Lower lobe of right lung (tissue), 2 donors: ENCODE results near the gene CELF2. TPM values are rescaled to one million over a fixed set of nuclear protein-coding genes. Genes with fewer than 3 reads are reported as not detected.

Experiments
- ATAC-seq, 2 donors: fragments of 200-7000 bp; cut with Tn5 transposase; one replicate each; pipeline ENCODE4 v1.9.1; 2020 to 2022; ENCODE audit warnings: mild to moderate bottlenecking in 2 of 2, moderate library complexity in 2 of 2
- DNase-seq: peaks from one replicate; pipeline ENCODE4 v3.0.0-alpha.2; 2020
- H3K27ac ChIP-seq: fragments of 200-600 bp; one replicate; pipeline ENCODE4 v1.8.0; 2022
- H3K27me3 ChIP-seq: fragments of 200-600 bp; one replicate; pipeline ENCODE4 v1.8.0; 2022; ENCODE audit warnings: low read depth
- H3K36me3 ChIP-seq: fragments of 200-600 bp; one replicate; pipeline ENCODE4 v1.8.0; 2022; ENCODE audit warnings: mild to moderate bottlenecking
- H3K4me1 ChIP-seq: fragments of 200-600 bp; one replicate; pipeline ENCODE4 v1.8.0; 2022
- H3K4me3 ChIP-seq: fragments of 200-600 bp; one replicate; pipeline ENCODE4 v1.8.0; 2022; ENCODE audit warnings: mild to moderate bottlenecking
- H3K9me3 ChIP-seq: fragments of 200-600 bp; one replicate; pipeline ENCODE4 v1.8.0; 2022
- CTCF ChIP-seq: fragments of 200-600 bp; IDR thresholded peaks from one replicate; pipeline ENCODE4 v1.8.0; 2022; ENCODE audit warnings: antibody characterized with exemption, mild to moderate bottlenecking
- intact Hi-C: fragments of 100-400 bp; cut with DNase I; formaldehyde crosslinking; loops from one replicate; pipeline ENCODE4 v1.11.0; 2022
- total RNA-seq: library from RNA; stranded (reverse); fragmentation: NEBNext Ultra II Directional; extraction: Animal tissue kit (Norgen Biotek cat#: 25700); gene quantifications from one replicate; pipeline ENCODE4 v1.2.1, GENCODE V29; 2021
- donor health status: DM: no; HTN: yes; CAD: no; lungs with severe emphysema.

Gene CELF2
- total RNA-seq, 1 donor from 2014 or later, result 106 TPM

GRCh38 chr10:11213137-11213536, 195.5 kb downstream of the CELF2 start:
- DNase-seq (no peak), ATAC-seq (no peak)
- Histone ChIP-seq H3K27me3 (no peaks in the 10 kb centered on the region), H3K36me3 (peaks cover 16% of the 10 kb centered on the region), H3K9me3 (no peaks in the 10 kb centered on the region), H3K4me3 (no peak overlapping the region), H3K4me1 (peaks cover 41% of the 10 kb centered on the region), H3K27ac (no peak overlapping the region)
- no peak for TF ChIP-seq CTCF
- intact Hi-C loops, result no loop called here

- ATAC-seq, result no peak
- DNase-seq, result no peak
- Histone ChIP-seq H3K36me3 (peaks cover 28% of the 10 kb centered on the region), H3K4me3 (no peak overlapping the region), H3K27me3 (no peaks in the 10 kb centered on the region), H3K4me1 (peaks cover 41% of the 10 kb centered on the region), H3K27ac (no peak overlapping the region), H3K9me3 (no peaks in the 10 kb centered on the region)
- intact Hi-C loops, result no loop called here
- no peak for TF ChIP-seq CTCF
Observed at GRCh38 chr10:11214407-11214806, 196.7 kb downstream of the CELF2 start.

GRCh38 chr10:11215471-11215870, 197.8 kb downstream of the CELF2 start:
- Histone ChIP-seq H3K36me3 (peaks cover 35% of the 10 kb centered on the region), H3K27me3 (no peaks in the 10 kb centered on the region), H3K9me3 (no peaks in the 10 kb centered on the region), H3K27ac (no peak overlapping the region), H3K4me3 (no peak overlapping the region), H3K4me1 (peaks cover 30% of the 10 kb centered on the region)
- intact Hi-C loops, result no loop called here
- DNase-seq, result no peak
- TF ChIP-seq CTCF, result no peak
- ATAC-seq, result no peak

GRCh38 chr10:11217521-11217920, 199.8 kb downstream of the CELF2 start:
- TF ChIP-seq CTCF, result no peak
- no peaks in the 10 kb centered on the region for H3K27me3 ChIP-seq
- no peak overlapping the region for H3K27ac ChIP-seq
- ATAC-seq (no peak), DNase-seq (no peak)
- H3K36me3 ChIP-seq, result peaks cover 50% of the 10 kb centered on the region
- no peaks in the 10 kb centered on the region for H3K9me3 ChIP-seq
- intact Hi-C loops, result no loop called here
- H3K4me1 ChIP-seq, result peaks cover 22% of the 10 kb centered on the region
- no peak overlapping the region for H3K4me3 ChIP-seq

GRCh38 chr10:11218395-11218794, 200.7 kb downstream of the CELF2 start:
- Histone ChIP-seq H3K27me3 (no peaks in the 10 kb centered on the region), H3K36me3 (peaks cover 52% of the 10 kb centered on the region), H3K4me1 (peaks cover 13% of the 10 kb centered on the region), H3K27ac (no peak overlapping the region), H3K4me3 (no peak overlapping the region), H3K9me3 (no peaks in the 10 kb centered on the region)
- TF ChIP-seq CTCF, result no peak
- ATAC-seq (no peak), DNase-seq (no peak)
- intact Hi-C loops, result no loop called here

- Histone ChIP-seq H3K27ac (no peak overlapping the region), H3K9me3 (no peaks in the 10 kb centered on the region), H3K27me3 (no peaks in the 10 kb centered on the region), H3K4me3 (no peak overlapping the region), H3K36me3 (peaks cover 55% of the 10 kb centered on the region), H3K4me1 (peaks cover 9% of the 10 kb centered on the region)
- intact Hi-C loops, result no loop called here
- TF ChIP-seq CTCF, result no peak
- no peak for ATAC-seq
- DNase-seq, result no peak
Observed at GRCh38 chr10:11219431-11219830, 201.8 kb downstream of the CELF2 start.
